Ovary (tissue), 3 donors: ENCODE data around the gene PARK7.

ENCODE experiments used
- CTCF ChIP-seq, 3 donors: fragments of 450-650 bp in 2 of 3; fragments of 200-600 bp in 1 of 3; IDR thresholded peaks; one replicate each; pipeline versions ENCODE4 v1.5.1 to v1.8.0; 2016 to 2022; ENCODE audit warnings: antibody characterized with exemption in 3 of 3, mild to moderate bottlenecking in 1 of 3
- EP300 ChIP-seq: sonication (generic); formaldehyde crosslinking; IDR thresholded peaks from one replicate; pipeline ENCODE4 v1.6.1; 2017; ENCODE audit warnings: antibody characterized with exemption
- POLR2A ChIP-seq: fragments of 450-650 bp; IDR thresholded peaks from one replicate; pipeline ENCODE4 v1.6.1; 2017; ENCODE audit warnings: antibody characterized with exemption, mild to moderate bottlenecking, moderate library complexity
- donor health status: DM: no; HTN: no; CAD: no.

- TF ChIP-seq CTCF (IDR thresholded peaks at IDR 0.05) = no peak
- no peak for TF ChIP-seq EP300
- TF ChIP-seq POLR2A = no peak
Measured at GRCh38 chr1:8025671-8026144, 64.2 kb downstream of the PARK7 start.
